Spleen (tissue), 7 donors: Measurements from ENCODE around the gene TCF12.

Source experiments
- CTCF ChIP-seq, 11 experiments: fragments of 200-600 bp in 7 of 11; fragments of 450-650 bp in 4 of 11; sonication (generic) in 4 of 11; IDR thresholded peaks in 8 of 11; conservative IDR thresholded peaks in 3 of 11; 1 replicate in 7 of 11; 2 replicates in 4 of 11; pipeline versions ENCODE4 v1.4.0 to v1.8.0; 2016 to 2021; ENCODE audit warnings: antibody characterized with exemption in 11 of 11, inconsistent platforms in 4 of 11, mild to moderate bottlenecking in 1 of 11
- POLR2AphosphoS5 ChIP-seq, 3 donors: sonication (generic); formaldehyde crosslinking; IDR thresholded peaks; one replicate each; pipeline ENCODE4 v1.5.1; 2017; ENCODE audit warnings: antibody characterized with exemption in 3 of 3
- donor health status: DM: no; HTN: no; CAD: no; lungs with moderate emphysema.
- donor health status: DM: no; HTN: no; CAD: no.
- donor health status: DM: no; HTN: no; CAD: no.

GRCh38 chr15:57036352-57036751, 117.9 kb downstream of the TCF12 start:
- TF ChIP-seq CTCF (IDR thresholded peaks at IDR 0.05 in 8 of 11, conservative IDR thresholded peaks at IDR 0.05 in 3 of 11) (no peak), POLR2AphosphoS5 (IDR thresholded peaks at IDR 0.05) (no peak)
